Esophagus muscularis mucosa (tissue), 4 donors: ENCODE results near the gene TAF6. TPM values are rescaled to one million over a fixed set of nuclear protein-coding genes. Genes with fewer than 3 reads are reported as not detected.

Experiments
- DNase-seq: peaks from one replicate; pipeline ENCODE4 v3.0.0-alpha.2; 2017; ENCODE audit errors: extremely low spot score
- H3K27ac ChIP-seq, 4 donors: fragments of 200-600 bp; sonication (generic); replicated peaks in 1 of 4; 1 replicate in 3 of 4; 2 replicates in 1 of 4; pipeline ENCODE4 v1.5.1; 2016 to 2019; ENCODE audit warnings: mild to moderate bottlenecking in 1 of 4
- H3K27me3 ChIP-seq, 4 donors: fragments of 200-600 bp; sonication (generic); one replicate each; pipeline versions ENCODE4 v1.5.1 to v1.6.0; 2016 to 2019
- H3K36me3 ChIP-seq, 4 donors: fragments of 200-600 bp; sonication (generic); one replicate each; pipeline ENCODE4 v1.5.1; 2016 to 2019
- H3K4me1 ChIP-seq, 4 donors: fragments of 200-600 bp; sonication (generic); one replicate each; pipeline ENCODE4 v1.5.1; 2016 to 2019
- H3K4me3 ChIP-seq, 4 donors: fragments of 200-600 bp; sonication (generic); 1 replicate in 2 of 4; 2 replicates in 2 of 4; pipeline ENCODE4 v1.5.1; 2016 to 2019; ENCODE audit warnings: mild to moderate bottlenecking in 4 of 4, moderate library complexity in 1 of 4
- H3K9me3 ChIP-seq, 4 donors: fragments of 200-600 bp; sonication (generic); 1 replicate in 3 of 4; 2 replicates in 1 of 4; pipeline ENCODE4 v1.5.1; 2016 to 2019
- CTCF ChIP-seq, 3 experiments: fragments of 200-600 bp in 2 of 3; fragments of 450-650 bp in 1 of 3; sonication (generic) in 2 of 3; IDR thresholded peaks; one replicate each; pipeline ENCODE4 v1.5.1; 2017 to 2019; ENCODE audit warnings: antibody characterized with exemption in 3 of 3, mild to moderate bottlenecking in 2 of 3, moderate library complexity in 1 of 3
- EP300 ChIP-seq: sonication (generic); formaldehyde crosslinking; IDR thresholded peaks from one replicate; pipeline ENCODE4 v1.6.1; 2017; ENCODE audit warnings: antibody characterized with exemption
- POLR2A ChIP-seq: fragments of 450-650 bp; IDR thresholded peaks from one replicate; pipeline ENCODE4 v1.6.1; 2017; ENCODE audit warnings: antibody characterized with exemption, moderate library complexity, mild to moderate bottlenecking, low read depth
- POLR2AphosphoS5 ChIP-seq, 2 donors: sonication (generic); formaldehyde crosslinking; IDR thresholded peaks; one replicate each; pipeline ENCODE4 v1.6.1; 2017; ENCODE audit warnings: antibody characterized with exemption in 2 of 2
- WGBS: methylation state at CpG from one replicate; pipeline ENCODE4 v1.1.5; 2018; 5-methylcytosine and 5-hydroxymethylcytosine counted together
- intact Hi-C: fragments of 100-400 bp; cut with DNase I; formaldehyde crosslinking; loops from one replicate; pipeline ENCODE4 v1.15.1; 2023
- total RNA-seq, 4 donors: library from RNA; depleted of rRNA; stranded (reverse); fragments of >200 nt; gene quantifications; one replicate each; pipeline versions ENCODE4 v1.1.0 to v1.2.1, GENCODE V29; 2016

Gene TAF6
- total RNA-seq, 4 donors from 2014 or later, result 48.5 to 92.1 (median 77.8) TPM

DNA sequence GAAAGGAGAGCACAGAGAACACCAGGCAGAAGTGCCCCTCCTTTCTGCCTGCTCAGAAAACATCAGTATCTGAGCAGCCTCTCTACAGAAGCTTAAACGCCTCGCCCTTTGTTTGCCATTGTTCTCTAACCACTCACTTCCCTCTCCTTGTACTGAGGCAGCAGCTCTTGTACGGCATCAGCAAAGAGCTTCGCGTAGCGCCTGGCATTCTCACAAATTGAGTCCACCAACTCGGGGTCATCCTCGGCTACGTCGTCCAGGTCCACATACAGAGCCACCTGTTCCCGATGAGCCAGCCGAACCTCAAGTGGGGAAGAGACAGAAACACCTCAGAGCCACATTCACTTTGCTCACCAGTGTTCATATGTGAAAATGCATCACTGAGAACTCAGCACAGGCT is 19.7 kb downstream of the TAF6 start:
- Histone ChIP-seq H3K4me1 (peaks cover 19 to 39% (median 28%) of the 10 kb centered on the region in 4 donors), H3K4me3 (peak overlapping the region; percentile 69 to 86 (median 82)), H3K27me3 (no peaks in the 10 kb centered on the region), H3K36me3 (peaks cover 52 to 69% (median 67%) of the 10 kb centered on the region in 4 donors), H3K9me3 (no peaks in the 10 kb centered on the region), H3K27ac (peak overlapping the region in 3 of 4 donors; percentile 93 to 98 (median 94))
- DNase-seq, result no peak
- intact Hi-C loops, result no loop called here
- TF ChIP-seq POLR2A (no peak), EP300 (no peak), POLR2AphosphoS5 (IDR thresholded peaks at IDR 0.05) (no peak), CTCF (IDR thresholded peaks at IDR 0.05) (no peak)
- WGBS, result 75% methylated on average over 12 of the region's 12 CpGs

- intact Hi-C loops, result no loop called here
- Histone ChIP-seq H3K27me3 (no peaks in the 10 kb centered on the region), H3K36me3 (peaks cover 51 to 69% (median 67%) of the 10 kb centered on the region in 4 donors), H3K9me3 (no peaks in the 10 kb centered on the region), H3K4me3 (no peak overlapping the region), H3K27ac (no peak overlapping the region), H3K4me1 (peaks cover 19 to 42% (median 29%) of the 10 kb centered on the region in 4 donors)
- no peak for TF ChIP-seq POLR2AphosphoS5 (IDR thresholded peaks at IDR 0.05)
- TF ChIP-seq POLR2A, result no peak
- no peak for DNase-seq
- 86% methylated on average over 8 of the region's 10 CpGs for WGBS
Observed at GRCh38 chr7:100098913-100099312, 20.2 kb downstream of the TAF6 start.

DNA sequence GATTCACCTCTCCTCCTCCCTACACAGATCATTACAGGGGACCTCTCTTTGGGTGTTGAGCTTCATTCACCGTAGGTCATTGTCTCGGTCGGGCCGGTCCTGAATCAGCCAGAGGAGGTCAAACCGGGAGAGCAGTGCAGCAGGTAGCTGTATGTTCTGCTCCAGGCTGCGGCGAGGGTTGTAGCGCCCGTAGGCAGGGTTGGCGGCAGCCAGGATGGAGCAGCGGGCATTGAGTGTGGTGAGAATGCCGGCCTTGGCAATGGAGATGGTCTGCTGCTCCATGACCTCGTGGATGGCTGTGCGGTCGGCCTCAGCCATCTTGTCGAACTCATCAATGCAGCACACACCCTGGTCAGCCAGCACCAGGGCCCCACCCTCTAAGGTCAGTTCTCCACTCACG is 23.5 kb downstream of the TAF6 start:
- Histone ChIP-seq H3K9me3 (no peaks in the 10 kb centered on the region), H3K27me3 (no peaks in the 10 kb centered on the region), H3K4me1 (peaks cover 13 to 41% (median 23%) of the 10 kb centered on the region in 4 donors), H3K36me3 (peaks cover 78 to 90% (median 88%) of the 10 kb centered on the region in 4 donors), H3K4me3 (no peak overlapping the region), H3K27ac (no peak overlapping the region)
- WGBS, result 90% methylated on average over 11 of the region's 17 CpGs
- DNase-seq, result no peak
- TF ChIP-seq EP300, result no peak
- TF ChIP-seq POLR2AphosphoS5 (IDR thresholded peaks at IDR 0.05), result no peak
- no peak for TF ChIP-seq POLR2A
- no peak for TF ChIP-seq CTCF (IDR thresholded peaks at IDR 0.05)
- intact Hi-C loops, result no loop called here

DNA sequence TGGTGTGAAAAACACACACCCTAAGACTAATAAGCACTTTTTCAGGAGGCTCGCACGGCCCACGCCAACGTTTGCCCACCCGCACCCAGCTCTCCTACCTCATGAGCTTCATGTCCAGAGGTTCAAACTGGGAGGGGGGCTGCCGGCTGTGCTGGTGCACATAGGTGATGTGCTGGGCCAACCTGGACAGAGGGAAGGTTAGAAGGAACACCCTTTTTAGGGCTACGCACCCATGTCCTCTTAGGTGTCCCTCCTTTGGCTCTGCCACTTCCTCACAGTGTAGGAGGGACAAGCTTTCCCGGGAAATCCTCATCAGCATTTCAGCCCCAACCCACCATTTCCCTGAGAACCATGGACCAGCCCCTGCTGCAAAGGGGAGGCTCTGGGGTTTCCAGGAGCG is 23.9 kb downstream of the TAF6 start:
- no peak for TF ChIP-seq POLR2AphosphoS5 (IDR thresholded peaks at IDR 0.05)
- peaks cover 81 to 94% (median 92%) of the 10 kb centered on the region in 4 donors for H3K36me3 ChIP-seq
- DNase-seq, result no peak
- no peak overlapping the region for H3K27ac ChIP-seq
- 77% methylated on average over 9 of the region's 9 CpGs for WGBS
- H3K4me1 ChIP-seq, result peaks cover 13 to 45% (median 23%) of the 10 kb centered on the region in 4 donors
- H3K27me3 ChIP-seq, result no peaks in the 10 kb centered on the region
- no peak overlapping the region for H3K4me3 ChIP-seq
- no peaks in the 10 kb centered on the region for H3K9me3 ChIP-seq
- intact Hi-C loops, result no loop called here

- Histone ChIP-seq H3K4me3 (no peak overlapping the region), H3K4me1 (peaks cover 10 to 45% (median 25%) of the 10 kb centered on the region in 4 donors), H3K27me3 (no peaks in the 10 kb centered on the region), H3K36me3 (peaks cover 77 to 92% (median 89%) of the 10 kb centered on the region in 4 donors), H3K27ac (peak overlapping the region in 2 of 4 donors; percentile 40 to 44), H3K9me3 (no peaks in the 10 kb centered on the region)
- WGBS, result 84% methylated on average over 8 of the region's 16 CpGs
- TF ChIP-seq POLR2AphosphoS5 (IDR thresholded peaks at IDR 0.05) (no peak), POLR2A (no peak), CTCF (IDR thresholded peaks at IDR 0.05) (no peak), EP300 (no peak)
- no peak for DNase-seq
- intact Hi-C loops, result no loop called here
Observed at GRCh38 chr7:100093925-100094486, 25.2 kb downstream of the TAF6 start.
